ENCODE data around the gene SEC14L2. TPM values are rescaled to one million over a fixed set of nuclear protein-coding genes. Genes with fewer than 3 reads are reported as not detected.

The SEC14L2 gene
- total RNA-seq, 1 experiment from 2014 or later, result 10.6 TPM

DNA sequence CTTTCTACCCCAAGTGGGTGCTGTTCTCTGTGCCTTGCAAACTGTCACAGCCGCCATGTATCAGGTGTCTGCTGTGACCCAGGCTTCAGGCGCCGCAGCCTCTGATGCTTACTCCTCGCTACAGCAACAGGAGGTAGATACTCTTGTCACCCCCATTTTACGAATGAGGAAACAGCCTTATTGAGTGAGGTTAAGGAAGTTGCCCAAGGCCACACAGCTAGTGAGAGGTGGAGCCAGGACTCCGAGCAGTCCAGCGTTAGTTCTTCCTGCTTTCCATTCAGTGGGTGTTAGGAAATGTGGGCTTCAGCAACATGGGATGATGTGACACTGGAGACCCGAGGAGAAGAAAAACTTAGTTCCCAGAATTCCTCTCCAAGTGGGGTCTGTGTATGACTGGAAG is 23.9 kb upstream of the SEC14L2 start:
- in situ Hi-C loops (cut with HindIII; ENCODE audit: low pct_unique_long_range_greater_than_20kb, low sequenced_read_pairs), result no loop called here
- no peak for DNase-seq (ENCODE audit: low read depth)

DNA sequence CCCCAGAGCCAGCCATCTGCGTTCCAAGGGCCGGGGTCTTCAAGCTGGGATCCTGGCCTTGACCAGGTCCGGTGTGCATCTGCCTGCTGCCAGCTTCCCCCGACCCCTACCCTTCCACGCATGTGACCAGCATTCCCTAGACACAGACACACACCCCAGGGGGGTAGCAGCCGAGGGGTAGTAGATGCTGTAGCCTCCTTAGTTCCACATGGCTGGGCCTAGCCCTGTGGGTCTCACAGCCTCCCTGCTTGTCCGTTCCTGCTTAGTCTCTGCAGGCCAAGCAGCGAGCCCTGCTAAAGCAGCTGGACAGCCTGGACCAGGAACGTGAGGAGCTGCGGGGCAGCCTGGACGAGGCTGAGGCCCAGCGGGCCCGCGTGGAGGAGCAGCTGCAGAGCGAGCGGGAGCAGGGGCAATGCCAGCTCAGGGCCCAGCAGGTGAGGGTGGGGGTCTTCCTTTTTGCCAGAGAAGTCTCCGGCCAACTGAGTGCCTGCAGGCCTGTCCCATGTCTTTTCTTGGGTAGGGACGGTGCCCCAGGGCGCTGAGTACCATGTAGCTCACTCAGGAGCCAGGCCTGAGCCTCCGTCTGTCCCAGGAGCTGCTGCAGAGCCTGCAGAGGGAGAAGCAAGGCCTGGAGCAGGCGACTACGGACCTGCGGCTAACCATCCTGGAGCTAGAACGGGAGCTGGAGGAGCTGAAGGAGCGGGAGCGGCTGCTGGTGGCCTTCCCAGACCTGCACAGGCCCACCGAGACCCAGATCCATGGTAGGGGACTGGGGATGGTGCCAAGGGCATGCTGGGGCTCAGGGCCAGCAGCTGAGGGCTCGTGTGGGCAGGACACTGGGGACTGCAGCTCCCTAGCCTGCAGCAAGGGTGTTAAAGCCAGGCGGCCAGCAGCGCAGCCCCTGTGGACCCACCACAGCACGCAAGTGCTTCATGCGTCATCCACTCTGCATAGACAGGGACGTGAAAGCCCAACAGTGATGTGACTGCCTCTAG is 23.2 kb upstream of the SEC14L2 start:
- DNase-seq (ENCODE audit: low read depth), result no peak
- in situ Hi-C loops (cut with HindIII; ENCODE audit: low pct_unique_long_range_greater_than_20kb, low sequenced_read_pairs), result no loop called here

GRCh38 chr22:30375312-30375849 is 21.4 kb upstream of the SEC14L2 start:
- in situ Hi-C loops (cut with HindIII; ENCODE audit: low pct_unique_long_range_greater_than_20kb, low sequenced_read_pairs), result no loop called here
- no peak for DNase-seq (ENCODE audit: low read depth)

GRCh38 chr22:30380011-30380410 is 16.8 kb upstream of the SEC14L2 start:
- no peak for DNase-seq (ENCODE audit: low read depth)
- in situ Hi-C loops (cut with HindIII; ENCODE audit: low pct_unique_long_range_greater_than_20kb, low sequenced_read_pairs), result loop anchor here (10.0 kb wide), 1 partner anchor 95 kb away; the partner anchor contains the start of gene CASTOR1

DNA sequence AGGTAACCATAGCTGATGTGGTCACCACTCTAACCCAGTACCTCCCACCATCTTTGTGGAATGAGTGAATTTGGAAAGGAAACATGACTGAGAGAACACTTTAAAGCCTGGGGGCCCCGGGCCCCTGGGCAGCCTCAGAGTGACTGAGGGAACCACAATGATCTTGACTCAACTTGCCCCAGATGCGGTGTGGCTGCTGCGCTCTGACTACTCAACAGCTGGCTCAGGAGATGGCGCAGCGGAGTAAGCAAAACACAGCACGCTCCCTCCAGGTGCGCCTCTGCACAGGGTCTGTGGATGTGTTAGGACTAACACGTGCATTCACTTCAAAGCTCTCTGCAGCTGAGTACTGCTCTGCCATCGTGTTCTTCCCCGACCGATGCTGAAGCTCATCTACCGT is 15.6 kb upstream of the SEC14L2 start:
- in situ Hi-C loops (cut with HindIII; ENCODE audit: low pct_unique_long_range_greater_than_20kb, low sequenced_read_pairs), result loop anchor here (10.0 kb wide), 1 partner anchor 96 kb away; the partner anchor contains the start of gene CASTOR1

GRCh38 chr22:30382340-30382739 is 14.5 kb upstream of the SEC14L2 start:
- DNase-seq (ENCODE audit: low read depth), result no peak
- in situ Hi-C loops (cut with HindIII; ENCODE audit: low pct_unique_long_range_greater_than_20kb, low sequenced_read_pairs), result loop anchor here (10.0 kb wide), 1 partner anchor 98 kb away; the partner anchor contains the start of gene CASTOR1

More for the DNA sequence above, 15.6 kb upstream of the SEC14L2 start:
- DNase-seq (ENCODE audit: low read depth), result no peak

- DNase-seq (ENCODE audit: low read depth), result no peak
- in situ Hi-C loops (cut with HindIII; ENCODE audit: low pct_unique_long_range_greater_than_20kb, low sequenced_read_pairs), result loop anchor here (10.0 kb wide), 1 partner anchor 98 kb away; the partner anchor contains the start of gene CASTOR1
Measured at GRCh38 chr22:30383061-30383460, 13.8 kb upstream of the SEC14L2 start.

GRCh38 chr22:30385942-30386341 is 10.9 kb upstream of the SEC14L2 start:
- in situ Hi-C loops (cut with HindIII; ENCODE audit: low pct_unique_long_range_greater_than_20kb, low sequenced_read_pairs), result loop anchor here (10.0 kb wide), 1 partner anchor 101 kb away; the partner anchor contains the start of gene CASTOR1
- DNase-seq (ENCODE audit: low read depth), result no peak

DNA sequence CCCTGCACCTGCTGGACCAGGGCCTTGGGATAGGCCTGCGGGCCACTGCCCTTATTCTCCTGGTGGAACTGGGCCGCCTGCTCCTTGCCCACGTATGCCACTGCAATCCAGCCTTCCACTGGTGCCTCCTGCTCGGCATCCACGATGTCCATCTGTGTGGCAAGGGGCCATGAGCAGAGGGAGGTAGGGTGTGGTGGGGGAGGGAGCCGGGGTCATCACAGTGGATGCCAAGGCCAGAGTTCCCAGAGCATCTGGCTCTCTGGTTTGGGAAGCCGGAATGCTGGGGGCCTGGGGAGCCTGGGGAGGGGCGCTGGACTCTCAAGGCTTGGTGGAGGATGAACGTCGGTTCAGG is 10.2 kb upstream of the SEC14L2 start:
- in situ Hi-C loops (cut with HindIII; ENCODE audit: low pct_unique_long_range_greater_than_20kb, low sequenced_read_pairs), result loop anchor here (10.0 kb wide), 1 partner anchor 102 kb away; the partner anchor contains the start of gene CASTOR1
- no peak for DNase-seq (ENCODE audit: low read depth)

DNA sequence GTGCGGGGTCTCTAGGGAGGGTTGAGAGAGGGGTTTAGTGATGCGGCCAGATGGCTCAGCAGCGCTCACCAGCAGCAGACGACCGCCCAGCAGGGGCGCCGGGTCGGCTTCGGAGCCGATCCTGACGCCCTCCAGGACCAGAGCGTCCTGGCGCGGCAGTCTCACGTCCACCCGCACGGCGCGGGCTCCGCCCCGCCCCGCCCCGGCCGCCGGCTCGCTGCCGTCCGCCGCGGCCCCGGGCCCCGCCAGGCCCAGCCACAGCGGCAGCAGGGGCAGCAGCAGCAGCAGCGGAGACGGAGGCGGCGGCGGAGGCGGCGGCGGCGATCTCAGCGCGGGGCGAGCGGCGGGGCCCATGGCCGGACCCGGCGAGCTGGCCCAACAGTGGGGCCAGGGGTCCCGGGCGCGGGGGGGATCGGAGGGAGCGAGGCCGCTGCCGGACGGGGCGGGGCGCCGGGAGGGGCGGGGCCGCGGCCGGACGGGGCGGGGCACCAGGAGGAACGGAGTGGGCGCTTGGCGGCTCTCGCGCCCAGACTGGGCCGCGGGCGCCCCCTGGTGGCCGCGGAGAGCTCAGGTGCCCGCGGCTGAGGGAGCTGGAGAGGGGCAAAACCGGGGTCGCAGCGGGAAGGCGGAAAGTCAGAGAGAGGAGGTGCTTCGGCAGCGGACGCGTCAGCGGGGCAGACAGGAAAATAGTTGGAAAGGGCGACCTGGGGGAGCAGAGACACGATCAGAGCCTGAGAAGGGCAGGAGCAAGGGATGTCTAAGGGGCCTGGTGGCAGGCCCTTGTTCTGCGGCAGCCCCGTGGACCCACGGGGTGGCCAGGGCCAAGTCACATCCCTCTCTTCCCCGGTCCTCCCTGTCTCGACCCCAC is 9.6 kb upstream of the SEC14L2 start, which contains the start of gene RNF215:
Gene RNF215, minus strand, starts transcription at position 452 of the 868 bp plus-strand sequence. Its CDS starts 98 bp downstream, at position 354.
- in situ Hi-C loops (cut with HindIII; ENCODE audit: low pct_unique_long_range_greater_than_20kb, low sequenced_read_pairs), result loop anchor here (10.0 kb wide), 1 partner anchor 102 kb away; the partner anchor contains the start of gene CASTOR1
- DNase-seq (ENCODE audit: low read depth), result peak; percentile 75

- in situ Hi-C loops (cut with HindIII; ENCODE audit: low pct_unique_long_range_greater_than_20kb, low sequenced_read_pairs), result no loop called here
- DNase-seq (ENCODE audit: low read depth), result peak; percentile 76
Measured at GRCh38 chr22:30390974-30391691, 5.7 kb upstream of the SEC14L2 start.

DNA sequence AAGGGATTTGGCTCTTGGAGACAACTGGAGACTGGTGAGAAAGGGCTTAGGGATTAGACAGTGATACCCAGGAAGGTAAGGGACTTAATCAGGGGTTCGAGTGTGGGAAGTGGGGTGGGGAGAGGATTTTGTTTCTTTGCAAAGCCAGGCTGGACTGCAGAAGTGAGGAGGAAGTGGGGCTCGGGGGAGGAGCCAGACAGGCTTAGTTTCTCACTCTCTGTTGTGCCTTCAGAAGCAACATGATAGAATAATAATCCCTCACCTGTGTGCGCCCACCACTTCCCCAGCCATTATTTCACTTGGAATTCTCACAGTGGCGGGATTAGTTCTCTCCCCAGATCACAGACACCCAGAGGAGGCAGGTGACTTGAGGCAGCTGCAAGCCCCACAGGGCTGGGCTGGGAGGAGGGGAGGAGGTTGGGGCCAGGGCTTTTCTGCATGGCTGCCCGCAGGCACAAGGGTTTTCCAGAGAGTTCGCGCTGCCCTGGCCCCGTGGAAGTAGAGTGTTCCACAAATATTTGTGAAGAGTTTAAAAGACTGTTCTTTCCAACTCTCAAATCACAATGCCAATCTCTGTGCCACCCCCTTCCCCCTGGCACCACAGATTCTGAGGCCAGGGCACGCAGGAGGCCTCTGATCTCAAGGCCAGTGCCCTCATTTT is 4.0 kb upstream of the SEC14L2 start:
- peak; percentile 28 for DNase-seq (ENCODE audit: low read depth)

GRCh38 chr22:30393322-30393680 is 3.5 kb upstream of the SEC14L2 start:
- DNase-seq (ENCODE audit: low read depth), result no peak
- in situ Hi-C loops (cut with HindIII; ENCODE audit: low pct_unique_long_range_greater_than_20kb, low sequenced_read_pairs), result no loop called here

More for the DNA sequence above, 4.0 kb upstream of the SEC14L2 start:
- in situ Hi-C loops (cut with HindIII; ENCODE audit: low pct_unique_long_range_greater_than_20kb, low sequenced_read_pairs), result no loop called here

GRCh38 chr22:30393885-30394284 is 2.9 kb upstream of the SEC14L2 start:
- in situ Hi-C loops (cut with HindIII; ENCODE audit: low pct_unique_long_range_greater_than_20kb, low sequenced_read_pairs), result no loop called here

GRCh38 chr22:30397656-30398635 is 1.1 kb downstream of the SEC14L2 start:
- DNase-seq (ENCODE audit: low read depth), result no peak
- in situ Hi-C loops (cut with HindIII; ENCODE audit: low pct_unique_long_range_greater_than_20kb, low sequenced_read_pairs), result no loop called here

More at GRCh38 chr22:30393885-30394284, 2.9 kb upstream of the SEC14L2 start:
- DNase-seq (ENCODE audit: low read depth), result no peak

Data from Caki2 (cell line).